Effector memory CD4-positive, alpha-beta T cell (primary cell): ENCODE data around the gene ABCB8.

Experiments
- DNase-seq, 3 donors: peaks; one replicate each; pipeline ENCODE4 v3.0.0-alpha.2; 2020
- H3K27ac ChIP-seq: 2 replicates; pipeline ENCODE4 v1.7.0; 2013; ENCODE audit warnings: mild to moderate bottlenecking, low read length, moderate library complexity; ENCODE audit not compliant: insufficient read depth, poor library complexity, severe bottlenecking
- H3K27me3 ChIP-seq: replicated peaks from 2 replicates; pipeline ENCODE4 v1.7.0; 2013; ENCODE audit warnings: mild to moderate bottlenecking, low read length; ENCODE audit not compliant: insufficient read depth, control insufficient read depth, poor library complexity, severe bottlenecking
- H3K36me3 ChIP-seq: 2 replicates; pipeline ENCODE4 v1.7.0; 2013; ENCODE audit warnings: mild to moderate bottlenecking, low read length, moderate library complexity; ENCODE audit not compliant: control insufficient read depth, insufficient read depth
- H3K4me1 ChIP-seq: 2 replicates; pipeline ENCODE4 v1.7.0; 2013; ENCODE audit warnings: low read length, mild to moderate bottlenecking; ENCODE audit not compliant: control insufficient read depth, insufficient read depth, poor library complexity, severe bottlenecking
- H3K4me3 ChIP-seq: 2 replicates; pipeline ENCODE4 v1.7.0; 2013; ENCODE audit warnings: low read length, low read depth, mild to moderate bottlenecking; ENCODE audit not compliant: insufficient read depth, poor library complexity, severe bottlenecking
- H3K9me3 ChIP-seq: 2 replicates; pipeline ENCODE4 v1.7.0; 2013; ENCODE audit warnings: mild to moderate bottlenecking, low read length, moderate library complexity; ENCODE audit not compliant: control insufficient read depth

Gene ABCB8

DNA sequence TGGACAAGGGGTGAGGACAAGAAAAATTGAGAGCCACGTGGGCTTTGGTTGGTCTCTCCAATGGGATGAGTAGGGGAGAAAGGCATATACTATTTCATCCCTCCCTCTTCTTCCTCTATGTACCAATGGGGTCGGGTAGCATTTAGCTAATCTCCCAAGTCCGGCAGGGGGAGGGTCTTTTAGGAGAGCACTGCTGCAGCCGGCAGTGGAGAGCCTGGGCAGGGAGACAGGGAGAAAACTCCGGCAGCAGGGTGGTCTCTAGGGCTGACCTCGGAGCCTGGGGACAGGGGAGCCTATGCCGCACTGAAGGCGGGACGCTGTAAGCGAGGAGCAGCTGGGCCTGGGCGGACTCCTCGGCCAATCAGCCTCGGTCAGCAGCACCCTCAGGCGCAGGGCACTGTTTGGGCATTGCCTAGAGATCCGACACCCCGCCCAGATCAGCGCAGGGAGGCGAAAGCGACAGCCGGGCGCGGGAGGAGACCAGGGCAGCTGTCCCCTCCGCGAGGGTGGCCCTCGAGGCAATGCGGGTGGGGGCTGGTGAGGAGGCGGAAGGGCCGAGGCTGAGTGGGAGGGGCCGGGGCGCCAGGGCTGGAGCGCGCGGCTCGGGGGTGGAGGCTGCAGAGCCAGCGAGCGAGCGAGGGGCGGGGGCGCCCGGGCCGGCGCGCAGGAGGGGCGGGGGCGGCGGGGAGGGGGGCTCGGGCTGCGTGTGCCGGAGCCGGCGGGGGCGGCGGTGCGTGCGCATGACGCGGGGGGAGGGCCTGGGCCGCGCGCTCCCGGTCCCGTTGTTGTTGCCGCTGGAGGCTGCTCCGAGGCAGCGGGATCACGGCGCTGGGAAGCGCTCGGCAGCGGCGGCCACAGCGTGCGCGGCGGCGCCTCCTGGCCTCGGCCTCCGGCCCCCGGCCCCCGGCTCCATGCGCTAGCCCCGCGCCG, 57.7 kb downstream of the ABCB8 start, which contains the start of gene AGAP3:
AGAP3 (plus strand) TSS at position 785 of the 930 bp plus-strand sequence. CDS start 267 bp downstream, outside the sequence.
- no peaks in the 10 kb centered on the region for H3K9me3 ChIP-seq
- H3K36me3 ChIP-seq = no peaks in the 10 kb centered on the region
- peak within 1 kb of the TSS; percentile 83 for H3K4me3 ChIP-seq
- H3K27me3 ChIP-seq = no peaks in the 10 kb centered on the region
- DNase-seq = peak; percentile 31 to 53 (median 52)
- H3K27ac ChIP-seq = peak within 1 kb of the TSS; percentile 59
- H3K4me1 ChIP-seq = peaks cover 44% of the 10 kb centered on the region

DNA sequence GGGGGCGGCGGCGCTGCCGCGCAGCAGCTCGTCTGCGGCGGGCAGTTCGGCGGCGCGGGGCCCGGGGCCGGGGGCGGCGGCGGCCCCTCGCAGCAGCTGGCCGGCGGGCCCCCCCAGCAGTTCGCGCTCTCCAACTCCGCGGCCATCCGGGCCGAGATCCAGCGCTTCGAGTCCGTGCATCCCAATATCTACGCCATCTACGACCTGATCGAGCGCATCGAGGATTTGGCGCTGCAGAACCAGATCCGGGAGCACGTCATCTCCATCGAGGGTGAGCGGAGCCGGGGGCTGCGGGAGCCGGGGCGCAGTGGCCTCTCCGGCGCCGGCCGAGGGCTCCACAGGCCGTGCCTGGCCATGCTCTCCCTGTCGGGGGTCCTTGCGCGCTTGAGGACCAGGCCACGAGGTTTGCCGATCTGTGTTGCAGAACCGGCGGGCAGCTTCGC, 58.6 kb downstream of the ABCB8 start:
- Histone ChIP-seq H3K27ac (peak overlapping the region; percentile 59), H3K36me3 (no peaks in the 10 kb centered on the region), H3K4me1 (peaks cover 36% of the 10 kb centered on the region), H3K9me3 (no peaks in the 10 kb centered on the region), H3K4me3 (peak overlapping the region; percentile 83), H3K27me3 (no peaks in the 10 kb centered on the region)
- no peak for DNase-seq

DNA sequence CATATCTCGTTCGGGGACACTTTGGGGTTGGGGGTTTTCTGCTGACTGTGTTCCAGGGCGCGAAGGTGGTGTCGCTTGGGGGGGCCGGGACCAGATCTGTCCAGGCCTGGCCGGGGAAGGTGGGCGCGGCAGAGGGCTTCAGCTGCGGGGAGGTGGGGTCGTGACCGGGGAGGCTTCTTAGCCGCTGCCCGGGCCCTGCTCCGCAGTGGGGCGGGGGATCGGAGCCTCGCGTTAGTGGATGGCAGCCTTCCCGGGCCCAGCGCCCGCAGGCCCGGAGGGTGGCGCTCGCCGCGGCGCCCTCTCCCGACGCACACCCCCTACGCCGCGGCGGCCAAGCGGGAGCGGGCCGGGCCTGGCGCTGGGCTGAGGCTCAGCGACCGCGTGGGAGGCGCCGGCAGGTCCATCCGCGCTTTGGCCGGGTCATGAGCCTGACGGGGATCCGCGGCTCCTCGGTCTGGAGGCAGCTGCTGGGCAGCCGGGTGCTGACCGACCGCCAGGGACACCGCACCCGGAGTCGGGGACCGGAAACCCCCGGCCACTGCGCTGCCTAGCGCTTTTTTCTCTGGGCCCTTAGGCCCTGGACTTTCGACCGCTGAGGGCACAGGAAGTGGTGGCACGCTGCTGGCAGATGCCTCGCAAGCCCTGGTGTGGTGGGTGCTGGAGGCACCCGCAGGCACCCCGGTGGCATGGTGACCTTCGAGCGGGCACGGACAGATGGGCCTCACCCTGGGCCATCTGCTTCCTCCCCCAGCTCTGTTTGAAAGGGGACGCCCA, 59.2 kb downstream of the ABCB8 start:
- peaks cover 30% of the 10 kb centered on the region for H3K4me1 ChIP-seq
- H3K4me3 ChIP-seq = peak overlapping the region; percentile 83
- DNase-seq = no peak
- no peaks in the 10 kb centered on the region for H3K9me3 ChIP-seq
- peak overlapping the region; percentile 59 for H3K27ac ChIP-seq
- H3K27me3 ChIP-seq = no peaks in the 10 kb centered on the region
- H3K36me3 ChIP-seq = no peaks in the 10 kb centered on the region

- Histone ChIP-seq H3K4me3 (peak overlapping the region; percentile 83), H3K4me1 (peaks cover 26% of the 10 kb centered on the region), H3K27ac (peak overlapping the region; percentile 59), H3K27me3 (no peaks in the 10 kb centered on the region), H3K9me3 (no peaks in the 10 kb centered on the region), H3K36me3 (no peaks in the 10 kb centered on the region)
- no peak for DNase-seq
These were observed 60.0 kb downstream of the ABCB8 start for GRCh38 chr7:151088019-151088855.

- no peaks in the 10 kb centered on the region for H3K36me3 ChIP-seq
- no peaks in the 10 kb centered on the region for H3K27me3 ChIP-seq
- H3K9me3 ChIP-seq = no peaks in the 10 kb centered on the region
- no peak overlapping the region for H3K4me3 ChIP-seq
- DNase-seq = no peak
- H3K4me1 ChIP-seq = peaks cover 20% of the 10 kb centered on the region
- no peak overlapping the region for H3K27ac ChIP-seq
These were observed 60.8 kb downstream of the ABCB8 start for GRCh38 chr7:151088856-151089699.

DNA sequence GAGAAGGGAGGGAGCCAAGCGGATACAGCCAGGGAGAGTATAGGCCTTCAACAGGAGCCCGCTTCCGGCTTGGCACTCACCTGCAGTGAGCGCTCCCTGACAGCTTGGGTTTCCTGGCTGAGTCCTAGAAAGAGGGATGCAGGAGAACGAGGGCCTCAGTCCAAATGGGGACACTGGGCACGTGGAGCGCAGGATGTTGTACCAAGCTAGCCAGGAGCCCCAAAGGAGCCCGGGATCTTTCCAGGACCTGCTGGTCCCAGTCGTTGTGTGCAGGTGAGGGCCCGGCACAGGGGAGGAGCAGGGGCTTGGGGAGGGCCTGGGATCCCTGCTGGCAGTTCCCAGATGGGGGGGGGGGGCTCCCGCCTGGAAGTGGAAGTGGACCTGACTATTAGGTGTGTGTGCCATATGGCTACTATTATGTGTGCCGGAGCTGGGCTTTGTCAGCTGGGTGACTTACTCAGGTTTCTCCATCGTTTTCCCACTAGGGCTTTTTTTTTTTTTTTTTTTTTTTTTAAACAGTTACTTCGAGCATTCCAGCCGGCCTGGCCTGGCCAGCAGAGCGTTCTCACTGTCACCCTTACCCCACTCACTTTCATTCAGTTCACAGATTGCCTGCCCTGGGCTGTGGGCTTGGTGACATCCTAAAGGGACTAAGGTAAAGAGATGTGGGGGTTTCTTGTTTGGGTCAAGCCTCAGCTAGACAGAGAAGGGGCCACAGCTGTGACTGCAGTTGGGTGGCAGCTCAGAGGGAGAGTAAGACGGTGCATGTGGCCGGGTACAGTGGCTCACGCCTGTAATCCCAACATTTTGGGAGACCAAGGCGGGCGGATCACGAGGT, 61.9 kb downstream of the ABCB8 start:
- Histone ChIP-seq H3K27me3 (no peaks in the 10 kb centered on the region), H3K4me3 (no peak overlapping the region), H3K9me3 (no peaks in the 10 kb centered on the region), H3K36me3 (no peaks in the 10 kb centered on the region), H3K27ac (no peak overlapping the region), H3K4me1 (peaks cover 19% of the 10 kb centered on the region)
- no peak for DNase-seq

GRCh38 chr7:151091003-151091402, 62.8 kb downstream of the ABCB8 start:
- no peaks in the 10 kb centered on the region for H3K36me3 ChIP-seq
- H3K4me1 ChIP-seq = peaks cover 13% of the 10 kb centered on the region
- no peak for DNase-seq
- no peaks in the 10 kb centered on the region for H3K9me3 ChIP-seq
- no peak overlapping the region for H3K27ac ChIP-seq
- no peaks in the 10 kb centered on the region for H3K27me3 ChIP-seq
- no peak overlapping the region for H3K4me3 ChIP-seq

DNA sequence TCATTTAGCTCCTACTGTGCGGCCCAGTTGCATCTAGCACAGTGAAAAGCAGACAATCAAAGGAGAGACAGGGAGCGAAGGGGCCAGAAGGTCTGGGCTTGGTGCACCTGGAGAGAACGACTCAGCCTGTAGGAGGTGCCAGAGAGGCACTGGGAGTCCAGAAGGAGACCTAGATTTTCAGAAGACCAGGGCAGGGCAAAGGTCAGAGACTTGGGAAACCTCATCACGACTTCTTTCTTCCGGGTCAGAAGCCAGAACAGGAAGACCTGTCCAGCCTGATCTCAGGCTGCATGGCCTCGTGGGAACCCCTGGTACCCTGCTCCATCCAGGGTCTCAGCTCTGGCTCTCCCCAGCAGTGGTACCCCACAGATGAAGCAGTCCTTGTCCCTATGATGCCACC, 63.2 kb downstream of the ABCB8 start:
- DNase-seq = no peak
- no peaks in the 10 kb centered on the region for H3K36me3 ChIP-seq
- H3K27me3 ChIP-seq = no peaks in the 10 kb centered on the region
- peaks cover 13% of the 10 kb centered on the region for H3K4me1 ChIP-seq
- no peak overlapping the region for H3K27ac ChIP-seq
- no peaks in the 10 kb centered on the region for H3K9me3 ChIP-seq
- no peak overlapping the region for H3K4me3 ChIP-seq
